GM23338 (cell line): Measurements from ENCODE around the gene SPOUT1. TPM values are rescaled to one million over a fixed set of nuclear protein-coding genes. Genes with fewer than 3 reads are reported as not detected.
A peak's percentile ranks its signal among the peaks of the same experiment; 100 is the strongest.

Experiments used
- ATAC-seq: fragments of 200-7000 bp; cut with Tn5 transposase; 3 replicates; pipeline ENCODE4 v1.9.1; 2020
- DNase-seq: peaks from one replicate; pipeline ENCODE4 v3.0.0-alpha.2; 2015; ENCODE audit warnings: low spot score
- H2AFZ ChIP-seq: fragments of 200-600 bp; sonication (generic); 2 replicates; pipeline ENCODE4 v1.8.0; 2016; ENCODE audit warnings: antibody characterized with exemption, mild to moderate bottlenecking, moderate library complexity
- H3F3A ChIP-seq: fragments of 200-600 bp; sonication (generic); replicated peaks from 2 replicates; pipeline ENCODE4 v1.8.0; 2017; ENCODE audit warnings: antibody characterized with exemption, mixed run types, low read depth
- H3K27ac ChIP-seq: fragments of 200-600 bp; sonication (generic); 2 replicates; pipeline ENCODE4 v1.6.1; 2016; ENCODE audit warnings: low read depth
- H3K27me3 ChIP-seq: fragments of 200-600 bp; sonication (generic); 2 replicates; pipeline ENCODE4 v1.8.0; 2016; ENCODE audit warnings: mild to moderate bottlenecking, mixed run types, moderate library complexity; ENCODE audit not compliant: insufficient read depth
- H3K36me3 ChIP-seq: fragments of 200-600 bp; sonication (generic); 2 replicates; pipeline ENCODE4 v1.8.0; 2016; ENCODE audit warnings: mild to moderate bottlenecking; ENCODE audit not compliant: insufficient read depth
- H3K4me1 ChIP-seq: fragments of 200-600 bp; sonication (generic); 2 replicates; pipeline ENCODE4 v1.8.0; 2016; ENCODE audit warnings: mild to moderate bottlenecking, moderate library complexity; ENCODE audit not compliant: insufficient read depth
- H3K4me2 ChIP-seq: fragments of 200-600 bp; sonication (generic); 2 replicates; pipeline ENCODE4 v1.7.1; 2017; ENCODE audit warnings: mixed run types
- H3K4me3 ChIP-seq: fragments of 200-600 bp; sonication (generic); 2 replicates; pipeline ENCODE4 v1.6.1; 2016; ENCODE audit warnings: mixed run types
- H3K79me2 ChIP-seq: fragments of 200-600 bp; sonication (generic); replicated peaks from 2 replicates; pipeline ENCODE4 v1.8.0; 2017; ENCODE audit warnings: mild to moderate bottlenecking; ENCODE audit not compliant: insufficient read depth
- H3K9me2 ChIP-seq: fragments of 200-600 bp; sonication (generic); 2 replicates; pipeline ENCODE4 v1.8.0; 2017; ENCODE audit not compliant: insufficient read depth
- H4K20me1 ChIP-seq: fragments of 200-600 bp; sonication (generic); replicated peaks from 2 replicates; pipeline ENCODE4 v1.8.0; 2017; ENCODE audit warnings: mild to moderate bottlenecking; ENCODE audit not compliant: insufficient read depth
- H3K27ac Mint-ChIP-seq: 2 replicates; pipeline ENCODE4 v1.8.0; 2020; ENCODE audit warnings: inconsistent platforms, mild to moderate bottlenecking, moderate library complexity, mixed read lengths
- H3K27me3 Mint-ChIP-seq: 3 replicates; pipeline ENCODE4 v1.8.0; 2022; ENCODE audit warnings: low read depth, mild to moderate bottlenecking, moderate library complexity, mixed read lengths, inconsistent platforms; ENCODE audit not compliant: insufficient read depth, poor library complexity
- H3K36me3 Mint-ChIP-seq: 3 replicates; pipeline ENCODE4 v1.8.0; 2021; ENCODE audit warnings: low read depth, mild to moderate bottlenecking, inconsistent platforms, moderate library complexity, mixed read lengths
- H3K4me1 Mint-ChIP-seq: 3 replicates; pipeline ENCODE4 v1.8.0; 2020; ENCODE audit warnings: mild to moderate bottlenecking, inconsistent platforms, mixed read lengths
- H3K4me3 Mint-ChIP-seq: 3 replicates; pipeline ENCODE4 v1.8.0; 2021; ENCODE audit warnings: moderate library complexity, mild to moderate bottlenecking, inconsistent platforms, mixed read lengths
- H3K9me3 Mint-ChIP-seq: 3 replicates; pipeline ENCODE4 v1.8.0; 2020; ENCODE audit warnings: moderate library complexity, mild to moderate bottlenecking, inconsistent platforms, mixed read lengths
- CTCF ChIP-seq, 2 experiments: fragments of 200-600 bp in 1 of 2; sonication (generic) in 1 of 2; conservative IDR thresholded peaks; 2 replicates each; pipeline versions ENCODE4 v1.5.1 to v1.6.1; 2016 to 2017; ENCODE audit warnings: antibody characterized with exemption in 2 of 2, low read depth in 2 of 2, mild to moderate bottlenecking in 2 of 2, moderate library complexity in 1 of 2
- EZH2phosphoT487 ChIP-seq: fragments of 200-600 bp; sonication (generic); IDR thresholded peaks from one replicate; pipeline ENCODE4 v1.8.1; 2018; ENCODE audit warnings: antibody characterized with exemption; ENCODE audit not compliant: unreplicated experiment
- POLR2AphosphoS5 ChIP-seq: IDR thresholded peaks from 2 replicates; pipeline ENCODE4 v1.6.1; 2016; ENCODE audit warnings: antibody characterized with exemption, low read depth
- ZNF331 ChIP-seq: fragments of 250-450 bp; sonication (Bioruptor Pico); IDR thresholded peaks from 2 replicates; pipeline ENCODE4 v1.5.0; 2020; ENCODE audit warnings: low read depth, mild to moderate bottlenecking, moderate library complexity
- ZNF462 ChIP-seq: fragments of 250-450 bp; sonication (Bioruptor Pico); IDR thresholded peaks from 2 replicates; pipeline ENCODE4 v1.5.0; 2020; ENCODE audit warnings: mild to moderate bottlenecking, moderate library complexity
- polyA plus RNA-seq: library from polyadenylated mRNA; unstranded; fragments of >200 nt; fragmentation: Nextera tagmentation; extraction: Ambion mirVana; gene quantifications from 2 replicates; pipeline ENCODE4 v1.2.1, GENCODE V29; 2016
- total RNA-seq: library from RNA; depleted of rRNA; stranded (reverse); fragments of >200 nt; shearing (Covaris generic); gene quantifications from 2 replicates; pipeline ENCODE4 v1.2.3, GENCODE V29; 2014

Gene SPOUT1
- total and polyA plus RNA-seq, 2 experiments from 2014 or later, result 28.5 to 50.9 TPM

GRCh38 chr9:128818839-128819715 lies 10.5 kb downstream of the SPOUT1 start (continued):
- peak in 1 of 2 experiments; percentile 31; a peak in 2 of 4 replicates for TF ChIP-seq CTCF (conservative IDR thresholded peaks at IDR 0.05; ENCODE audit: low read depth in 2 of 2)
- TF ChIP-seq EZH2phosphoT487, result no peak

GRCh38 chr9:128818099-128818838 lies 11.3 kb downstream of the SPOUT1 start, which contains the start of gene ENDOG:
Gene ENDOG, plus strand, starts transcription at chr9:128818500. Its CDS starts 185 bp downstream, at chr9:128818685.
- H3K4me3 Mint-ChIP-seq, result peak within 1 kb of the TSS; percentile 78
- no peaks in the 10 kb centered on the region for H3K9me3 Mint-ChIP-seq
- Histone ChIP-seq H3K4me2 (peak within 1 kb of the TSS; percentile 88), H2AFZ (peak within 1 kb of the TSS; percentile 70), H3K36me3 (no peaks in the 10 kb centered on the region), H3K4me1 (no peaks in the 10 kb centered on the region; the same call in 1 of the 2 replicates), H3K79me2 (no peaks in the 10 kb centered on the region), H3F3A (peaks cover 4% of the 10 kb centered on the region), H3K4me3 (peak within 1 kb of the TSS; percentile 68), H3K9me2 (no peaks in the 10 kb centered on the region), H3K27me3 (no peaks in the 10 kb centered on the region; the same call in 1 of the 2 replicates), H3K27ac (no peak within 1 kb of the TSS), H4K20me1 (peaks cover 15% of the 10 kb centered on the region)
- DNase-seq, result peak; percentile 98
- peaks cover 21% of the 10 kb centered on the region for H3K36me3 Mint-ChIP-seq
- TF ChIP-seq CTCF (conservative IDR thresholded peaks at IDR 0.05; ENCODE audit: low read depth in 2 of 2) (peak; percentile 56 to 68), POLR2AphosphoS5 (peak; percentile 89), ZNF462 (CRISPR knock-in tag) (no peak), EZH2phosphoT487 (no peak), ZNF331 (CRISPR knock-in tag) (no peak)
- H3K27me3 Mint-ChIP-seq, result peaks cover 33% of the 10 kb centered on the region
- H3K27ac Mint-ChIP-seq, result peak within 1 kb of the TSS; percentile 48; the same call in 1 of the 2 replicates
- H3K4me1 Mint-ChIP-seq, result peaks cover 12% of the 10 kb centered on the region; the same call in 2 of the 3 replicates
- ATAC-seq, result peak; percentile 81
